Tibial nerve (tissue), 4 donors: ENCODE data around the gene LHFPL2. TPM values are rescaled to one million over a fixed set of nuclear protein-coding genes. Genes with fewer than 3 reads are reported as not detected.

Source experiments
- DNase-seq, 2 donors: peaks; one replicate each; pipeline ENCODE4 v3.0.0-alpha.2; 2019; ENCODE audit warnings: low spot score in 2 of 2
- H3K27ac ChIP-seq, 4 donors: fragments of 200-600 bp; sonication (generic) in 3 of 4; one replicate each; pipeline ENCODE4 v1.5.1; 2017 to 2019; ENCODE audit warnings: mild to moderate bottlenecking in 1 of 4
- H3K27me3 ChIP-seq, 2 donors: fragments of 200-600 bp; sonication (generic) in 1 of 2; one replicate each; pipeline versions ENCODE4 v1.5.1 to v1.6.0; 2017 to 2019
- H3K36me3 ChIP-seq, 3 donors: fragments of 200-600 bp; sonication (generic); one replicate each; pipeline ENCODE4 v1.5.1; 2018 to 2019
- H3K4me1 ChIP-seq, 4 donors: fragments of 200-600 bp; sonication (generic) in 3 of 4; one replicate each; pipeline ENCODE4 v1.5.1; 2017 to 2019
- H3K4me3 ChIP-seq, 4 donors: fragments of 200-600 bp; sonication (generic) in 3 of 4; one replicate each; pipeline ENCODE4 v1.5.1; 2017 to 2019; ENCODE audit warnings: mild to moderate bottlenecking in 1 of 4, moderate library complexity in 1 of 4
- H3K9me3 ChIP-seq, 4 donors: fragments of 200-600 bp; sonication (generic) in 3 of 4; one replicate each; pipeline ENCODE4 v1.5.1; 2017 to 2019
- EP300 ChIP-seq, 2 donors: sonication (generic); formaldehyde crosslinking; IDR thresholded peaks; one replicate each; pipeline ENCODE4 v1.6.1; 2017; ENCODE audit warnings: antibody characterized with exemption in 2 of 2, mild to moderate bottlenecking in 1 of 2
- POLR2A ChIP-seq, 2 donors: fragments of 450-650 bp; IDR thresholded peaks; one replicate each; pipeline ENCODE4 v1.6.1; 2017; ENCODE audit warnings: antibody characterized with exemption in 2 of 2, mild to moderate bottlenecking in 2 of 2, moderate library complexity in 2 of 2
- WGBS, 2 donors: methylation state at CpG; one replicate each; pipeline ENCODE4 v1.1.5; 2018; 5-methylcytosine and 5-hydroxymethylcytosine counted together
- total RNA-seq, 4 donors: library from RNA; depleted of rRNA; stranded (reverse); fragments of >200 nt; gene quantifications; one replicate each; pipeline ENCODE4 v1.1.0, GENCODE V29; 2016
- TF ChIP-seq, protein P1 (sequence below), 5 experiments: fragments of 200-600 bp in 3 of 5; fragments of 450-650 bp in 2 of 5; sonication (generic) in 3 of 5; IDR thresholded peaks; one replicate each; pipeline ENCODE4 v1.5.1; 2016 to 2019; ENCODE audit warnings: antibody characterized with exemption in 5 of 5, mild to moderate bottlenecking in 3 of 5, moderate library complexity in 2 of 5

The LHFPL2 gene
- total RNA-seq, 4 donors from 2014 or later, result 19.7 to 48.9 (median 27.4) TPM

DNA sequence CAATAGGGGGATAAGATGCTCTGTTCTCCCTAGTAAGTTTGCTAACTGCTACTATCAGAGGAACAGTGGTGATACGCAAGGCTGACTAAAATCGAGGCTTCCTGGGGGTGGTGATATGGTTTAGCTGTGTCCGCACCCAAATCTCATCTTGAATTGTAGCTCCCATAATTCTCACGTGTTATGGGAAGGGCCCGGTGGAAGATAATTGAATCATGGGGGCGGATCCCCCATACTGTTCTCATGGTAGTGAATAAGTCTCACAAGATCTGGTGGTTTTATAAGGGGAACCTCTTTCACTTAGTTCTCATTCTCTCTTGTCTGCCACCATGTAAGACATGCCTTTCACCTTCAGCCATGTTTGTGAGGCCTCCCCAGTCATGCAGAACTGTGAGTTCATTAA lies 135.1 kb downstream of the LHFPL2 start:
- TF ChIP-seq, protein P1, sequence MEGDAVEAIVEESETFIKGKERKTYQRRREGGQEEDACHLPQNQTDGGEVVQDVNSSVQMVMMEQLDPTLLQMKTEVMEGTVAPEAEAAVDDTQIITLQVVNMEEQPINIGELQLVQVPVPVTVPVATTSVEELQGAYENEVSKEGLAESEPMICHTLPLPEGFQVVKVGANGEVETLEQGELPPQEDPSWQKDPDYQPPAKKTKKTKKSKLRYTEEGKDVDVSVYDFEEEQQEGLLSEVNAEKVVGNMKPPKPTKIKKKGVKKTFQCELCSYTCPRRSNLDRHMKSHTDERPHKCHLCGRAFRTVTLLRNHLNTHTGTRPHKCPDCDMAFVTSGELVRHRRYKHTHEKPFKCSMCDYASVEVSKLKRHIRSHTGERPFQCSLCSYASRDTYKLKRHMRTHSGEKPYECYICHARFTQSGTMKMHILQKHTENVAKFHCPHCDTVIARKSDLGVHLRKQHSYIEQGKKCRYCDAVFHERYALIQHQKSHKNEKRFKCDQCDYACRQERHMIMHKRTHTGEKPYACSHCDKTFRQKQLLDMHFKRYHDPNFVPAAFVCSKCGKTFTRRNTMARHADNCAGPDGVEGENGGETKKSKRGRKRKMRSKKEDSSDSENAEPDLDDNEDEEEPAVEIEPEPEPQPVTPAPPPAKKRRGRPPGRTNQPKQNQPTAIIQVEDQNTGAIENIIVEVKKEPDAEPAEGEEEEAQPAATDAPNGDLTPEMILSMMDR (IDR thresholded peaks at IDR 0.05), result no peak
- TF ChIP-seq EP300 (IDR thresholded peaks at IDR 0.05), result no peak
- TF ChIP-seq POLR2A (IDR thresholded peaks at IDR 0.05), result no peak
- Histone ChIP-seq H3K36me3 (no peaks in the 10 kb centered on the region), H3K27me3 (no peaks in the 10 kb centered on the region), H3K4me3 (no peak overlapping the region), H3K9me3 (no peaks in the 10 kb centered on the region), H3K27ac (peak overlapping the region in 2 of 4 donors; percentile 78 to 92), H3K4me1 (peaks cover 0 to 67% (median 33%) of the 10 kb centered on the region in 4 donors)
- no peak for DNase-seq
- 55 to 59% methylated on average over 6 of the region's 6 CpGs for WGBS, 2 donors

DNA sequence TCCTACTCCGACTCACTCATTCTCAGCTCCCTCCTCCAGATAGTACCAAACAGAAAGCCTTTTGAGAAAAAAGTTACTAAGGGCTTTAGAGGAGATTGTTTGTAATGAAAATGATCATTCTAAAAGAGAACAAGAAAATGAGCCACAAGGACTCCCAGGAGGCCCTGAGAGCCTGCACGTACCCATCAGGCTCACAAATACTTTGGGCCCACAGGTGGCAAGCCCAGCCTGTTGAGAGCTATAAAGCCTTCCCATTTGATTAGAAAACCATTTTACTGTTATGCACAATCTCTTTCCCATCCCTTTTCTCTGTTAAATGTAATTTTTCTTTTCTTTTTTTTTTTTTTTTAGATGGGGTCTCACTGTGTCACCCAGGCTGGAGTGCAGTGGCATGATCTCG lies 136.1 kb downstream of the LHFPL2 start:
- 59 to 68% methylated on average over 3 of the region's 3 CpGs for WGBS, 2 donors
- Histone ChIP-seq H3K36me3 (no peaks in the 10 kb centered on the region), H3K27ac (peak overlapping the region in 2 of 4 donors; percentile 78 to 92), H3K4me3 (no peak overlapping the region), H3K27me3 (no peaks in the 10 kb centered on the region), H3K4me1 (peaks cover 0 to 64% (median 30%) of the 10 kb centered on the region in 4 donors), H3K9me3 (no peaks in the 10 kb centered on the region)
- TF ChIP-seq POLR2A (IDR thresholded peaks at IDR 0.05), result no peak
- no peak for TF ChIP-seq EP300 (IDR thresholded peaks at IDR 0.05)
- TF ChIP-seq, protein P1 (IDR thresholded peaks at IDR 0.05), result no peak
- DNase-seq, result no peak

DNA sequence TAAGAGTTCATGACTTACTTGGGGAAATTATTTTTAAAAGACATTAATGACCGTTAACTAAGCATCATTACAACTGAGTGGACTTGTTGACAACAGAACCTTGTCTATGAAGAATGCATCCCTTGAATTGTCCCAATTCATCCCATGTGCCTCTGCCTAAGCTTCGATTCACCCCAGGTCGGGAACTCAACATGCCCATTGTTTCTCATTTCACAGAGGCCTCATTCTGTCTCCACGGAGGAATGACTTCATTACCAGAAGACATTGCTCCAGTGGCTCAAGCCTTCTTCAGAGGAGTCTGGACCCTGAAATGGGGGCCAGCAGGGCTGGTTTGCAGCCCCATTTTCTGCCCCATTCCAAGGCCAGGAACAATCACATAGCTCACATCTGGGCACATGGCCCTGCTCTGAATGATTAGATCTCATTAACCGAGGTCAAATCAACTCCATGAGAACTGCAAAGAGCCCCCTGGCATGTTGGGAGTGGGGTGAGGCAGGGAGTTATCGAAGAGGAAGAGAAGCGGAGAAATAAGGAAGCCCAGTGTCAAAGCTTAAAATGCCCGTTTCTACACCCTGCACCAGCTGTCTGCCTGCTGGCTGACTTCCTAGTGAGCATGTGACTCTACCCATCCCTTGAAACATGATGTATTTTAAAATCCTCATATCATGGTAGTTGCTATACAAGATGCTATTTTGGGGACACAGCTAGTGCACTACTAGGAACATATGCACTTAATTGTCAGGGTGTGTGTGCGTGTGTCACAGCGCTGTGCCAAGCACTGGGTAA lies 137.3 kb downstream of the LHFPL2 start:
- Histone ChIP-seq H3K4me3 (peak overlapping the region in 1 of 4 donors; percentile 2), H3K36me3 (no peaks in the 10 kb centered on the region), H3K4me1 (peaks cover 0 to 74% (median 30%) of the 10 kb centered on the region in 4 donors), H3K9me3 (no peaks in the 10 kb centered on the region), H3K27me3 (no peaks in the 10 kb centered on the region), H3K27ac (peak overlapping the region; percentile 8 to 92 (median 78))
- TF ChIP-seq, protein P1 (IDR thresholded peaks at IDR 0.05), result no peak
- peak in 1 of 2 donors; percentile 63 for TF ChIP-seq EP300 (IDR thresholded peaks at IDR 0.05)
- no peak for DNase-seq
- WGBS, 2 donors, result 39 to 47% methylated on average over 10 of the region's 10 CpGs

DNA sequence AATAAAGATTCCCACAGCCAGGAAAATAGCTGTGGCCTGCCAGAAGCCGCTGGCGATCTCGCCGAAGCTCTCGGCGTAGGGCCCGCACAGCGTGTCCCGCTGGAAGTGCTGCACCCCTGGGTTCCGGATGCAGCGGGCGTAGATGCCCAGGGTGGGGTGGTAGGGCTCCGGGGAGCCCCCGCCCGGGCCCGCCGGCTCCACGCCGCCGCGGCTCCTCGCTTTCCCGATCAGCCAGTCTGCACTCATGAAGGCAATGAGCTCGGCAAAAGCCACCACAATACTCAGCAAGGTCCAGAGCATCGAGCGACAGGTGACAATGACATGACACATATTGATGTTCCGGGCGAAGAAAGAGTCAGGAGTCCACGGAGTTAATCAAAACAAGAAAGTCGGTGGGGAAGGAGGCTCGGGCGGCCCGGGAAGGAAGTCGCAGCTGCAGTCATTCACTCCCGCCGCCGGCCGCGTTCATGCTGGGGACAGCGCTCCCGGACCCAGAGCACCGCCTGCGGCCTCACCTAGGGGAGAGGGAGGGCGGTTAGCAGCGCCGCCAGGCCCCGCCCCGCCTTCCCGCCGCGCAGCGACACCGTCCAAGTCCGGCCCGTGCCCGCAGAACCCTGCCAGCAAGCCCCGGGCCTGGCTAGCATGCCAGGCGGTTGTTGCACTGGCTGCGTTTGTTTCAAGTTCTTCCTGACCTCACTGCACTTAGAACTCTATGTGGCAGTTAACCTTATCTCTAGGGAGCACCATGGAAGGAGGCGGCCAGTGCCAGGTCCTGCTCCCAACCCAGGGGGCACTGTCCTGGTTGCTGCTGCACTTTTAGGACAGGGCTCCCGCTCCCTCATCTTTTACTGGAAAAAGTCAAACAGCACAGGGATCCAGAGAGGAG lies 138.4 kb downstream of the LHFPL2 start:
- Histone ChIP-seq H3K4me1 (peaks cover 0 to 73% (median 30%) of the 10 kb centered on the region in 4 donors), H3K36me3 (no peaks in the 10 kb centered on the region), H3K27ac (peak overlapping the region; percentile 38 to 92 (median 78)), H3K9me3 (no peaks in the 10 kb centered on the region), H3K4me3 (peak overlapping the region; percentile 32 to 69 (median 56)), H3K27me3 (no peaks in the 10 kb centered on the region)
- TF ChIP-seq, protein P1 (IDR thresholded peaks at IDR 0.05), result peak in 4 of 5 experiments; percentile 5 to 36 (median 24)
- TF ChIP-seq POLR2A (IDR thresholded peaks at IDR 0.05), result peak in 1 of 2 donors; percentile 5
- peak in 1 of 2 donors; percentile 63 for TF ChIP-seq EP300 (IDR thresholded peaks at IDR 0.05)
- 7 to 18% methylated on average over 52 to 53 of the region's 61 CpGs for WGBS, 2 donors
- no peak for DNase-seq
